Activated CD8-positive, alpha-beta memory T cell treated with anti-CD3 and anti-CD28 coated beads, Interleukin-2, amount 10 ng/mL, durations not matched to agents 7 days and 5 days (primary cell): ENCODE measurements around the gene CDC6. TPM values are rescaled to one million over a fixed set of nuclear protein-coding genes. Genes with fewer than 3 reads are reported as not detected.

Experiments
- ATAC-seq: fragments of 150-1000 bp; cut with Tn5 transposase; one replicate; pipeline ENCODE4 v1.10.0; 2021; ENCODE audit warnings: moderate library complexity
- CTCF ChIA-PET: fragments of 350-600 bp; sonication (Branson Sonifier 250); formaldehyde crosslinking; loops from one replicate; lab custom pipeline; 2021; ENCODE audit warnings: antibody characterized with exemption; lab: Charles Lee
- DNase-seq: peaks from one replicate; pipeline ENCODE4 v3.0.0-alpha.2; 2020
- H3K27ac Mint-ChIP-seq: one replicate; pipeline ENCODE4 v1.8.0; 2021; ENCODE audit warnings: mild to moderate bottlenecking, mixed read lengths
- H3K27me3 Mint-ChIP-seq: one replicate; pipeline ENCODE4 v1.8.0; 2021; ENCODE audit warnings: mixed read lengths
- H3K36me3 Mint-ChIP-seq: one replicate; pipeline ENCODE4 v1.8.0; 2021; ENCODE audit warnings: mild to moderate bottlenecking, mixed read lengths
- H3K4me1 Mint-ChIP-seq: one replicate; pipeline ENCODE4 v1.8.0; 2021; ENCODE audit warnings: mixed read lengths
- H3K4me3 Mint-ChIP-seq: one replicate; pipeline ENCODE4 v1.8.0; 2021; ENCODE audit warnings: mild to moderate bottlenecking, moderate library complexity, mixed read lengths
- H3K9me3 Mint-ChIP-seq: one replicate; pipeline ENCODE4 v1.8.0; 2022; ENCODE audit warnings: low read depth, mixed read lengths
- total RNA-seq, 2 experiments: library from RNA; stranded (reverse); gene quantifications; one replicate each; pipeline ENCODE4 v1.2.3, GENCODE V29; 2021

CDC6 gene
- total RNA-seq, 2 experiments from 2014 or later, result 109 to 111 TPM

DNA sequence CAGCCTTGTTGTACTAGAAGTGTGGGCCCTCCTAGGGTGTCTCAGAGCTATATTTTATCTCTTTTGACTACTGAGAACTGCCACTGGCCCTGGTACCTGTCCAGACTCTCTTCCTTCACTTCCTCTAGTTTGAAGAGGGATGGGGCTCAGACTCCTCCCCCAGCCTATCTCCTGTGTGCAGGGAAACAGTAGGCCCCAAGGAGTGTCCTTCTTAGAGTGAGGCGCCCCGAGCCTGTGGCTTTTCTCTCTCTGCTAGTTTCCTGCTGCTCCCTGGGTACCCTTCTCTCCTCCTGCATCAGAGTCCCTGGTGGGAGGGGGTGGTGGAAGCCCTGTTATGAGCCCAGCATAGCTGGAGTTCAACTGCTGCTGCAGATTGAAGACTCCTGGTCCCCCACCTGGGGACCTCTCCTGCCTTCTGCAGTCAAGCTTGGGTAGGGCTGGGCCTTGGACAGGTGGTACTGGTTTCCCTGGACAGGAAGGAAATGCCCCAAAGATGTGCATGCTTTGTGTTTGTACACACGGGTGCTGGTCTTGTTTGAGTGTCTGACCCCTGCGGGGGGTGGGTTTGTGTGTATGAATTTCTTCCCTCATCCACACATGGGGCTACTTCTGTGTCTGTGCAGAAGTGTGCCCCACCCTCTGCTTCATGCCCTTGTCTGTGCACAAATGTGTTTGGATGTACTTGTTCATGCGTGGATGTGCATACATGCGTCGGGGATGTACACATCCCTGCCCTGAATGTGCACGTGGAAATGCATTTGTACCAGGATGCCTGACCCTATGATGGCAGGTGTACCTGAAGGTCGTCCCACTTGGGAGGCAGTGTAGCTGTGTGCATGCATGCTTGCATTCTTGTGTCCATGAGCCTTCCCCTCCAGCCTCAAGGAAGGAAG, 28.2 kb downstream of the CDC6 start:
- CTCF ChIA-PET, result interaction anchor here (0.9 to 31.0 kb wide), 11 partner anchors 8 to 125 kb away, joined by 3 to 433 read pairs (median 7); partner anchors contain the start of genes GJD3 and RARA
- Mint-ChIP-seq H3K4me3 (no peak overlapping the region), H3K27ac (peak overlapping the region; percentile 43), H3K36me3 (peaks cover 2% of the 10 kb centered on the region), H3K27me3 (no peaks in the 10 kb centered on the region), H3K9me3 (no peaks in the 10 kb centered on the region), H3K4me1 (peaks cover 84% of the 10 kb centered on the region)
- ATAC-seq (no peak), DNase-seq (no peak)

DNA sequence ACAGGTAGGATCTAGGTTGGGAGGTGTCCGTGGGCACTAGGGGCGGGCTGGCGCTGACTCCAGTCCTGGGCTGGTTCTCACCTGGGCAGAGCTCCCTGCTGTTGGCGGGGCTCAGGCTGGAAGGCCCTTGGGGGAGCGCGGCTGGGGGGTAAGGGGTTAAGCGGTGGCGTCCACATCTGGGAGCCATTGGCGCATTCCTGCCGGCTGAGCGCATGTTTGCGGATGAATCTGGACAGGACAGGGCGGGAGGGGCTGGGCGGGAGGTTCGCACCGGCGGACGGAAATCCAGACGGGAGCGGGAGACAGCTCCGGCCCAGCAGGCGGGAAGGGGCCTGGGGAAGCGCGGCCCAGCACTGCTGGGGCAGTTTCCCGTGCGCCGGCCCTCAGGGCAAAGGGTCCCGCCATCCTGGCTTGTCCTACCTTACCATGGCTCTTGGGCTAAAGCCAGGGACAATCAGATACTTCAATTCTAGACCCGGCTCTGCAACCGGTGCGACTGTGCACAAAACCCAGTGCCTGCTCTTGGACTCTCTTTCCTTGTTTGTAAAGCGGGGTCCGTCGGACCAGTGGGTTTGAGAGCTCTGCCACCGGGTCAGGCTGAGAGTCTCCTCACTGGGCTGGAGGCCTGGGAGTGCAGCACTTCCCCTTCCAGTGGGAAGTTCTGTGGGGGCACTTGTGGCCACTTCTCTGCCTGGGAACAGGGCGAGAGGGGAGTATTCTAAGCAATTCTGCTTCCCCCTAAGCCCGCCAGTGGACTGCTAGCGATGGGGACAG, 29.1 kb downstream of the CDC6 start:
- H3K27me3 Mint-ChIP-seq, result no peaks in the 10 kb centered on the region
- ATAC-seq, result no peak
- no peaks in the 10 kb centered on the region for H3K9me3 Mint-ChIP-seq
- CTCF ChIA-PET, result interaction anchor here (0.9 to 31.0 kb wide), 16 partner anchors 9 to 281 kb away, joined by 3 to 433 read pairs (median 4); partner anchors contain the start of genes GJD3 and RARA
- no peak for DNase-seq
- H3K4me3 Mint-ChIP-seq, result peak overlapping the region; percentile 94
- peaks cover 3% of the 10 kb centered on the region for H3K36me3 Mint-ChIP-seq
- H3K27ac Mint-ChIP-seq, result no peak overlapping the region
- peaks cover 83% of the 10 kb centered on the region for H3K4me1 Mint-ChIP-seq

DNA sequence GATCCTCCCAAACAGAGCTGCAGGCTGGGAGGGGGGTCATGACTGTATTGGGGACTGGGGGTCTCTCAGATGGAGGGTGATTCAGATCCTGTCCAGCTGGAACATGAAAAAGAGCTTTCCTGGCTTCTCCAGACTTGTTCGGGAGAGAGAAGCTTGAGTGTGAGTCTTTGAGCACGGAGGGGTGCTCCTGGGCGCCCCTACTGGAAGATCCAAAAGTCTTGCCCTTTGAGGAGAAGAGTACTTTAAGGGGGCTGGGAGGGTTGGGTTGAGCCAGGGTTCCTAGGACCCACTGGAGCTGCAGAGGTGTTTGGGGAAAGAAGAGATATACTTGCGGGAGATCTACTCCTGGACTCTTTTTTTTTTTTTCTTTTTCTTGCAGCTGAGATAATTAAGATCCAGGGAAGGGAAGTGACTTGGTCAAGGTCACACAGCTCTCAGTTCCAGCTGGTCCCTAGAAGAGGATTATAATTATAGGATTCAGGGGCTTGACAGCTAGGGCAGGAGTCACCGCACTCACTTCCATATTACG, 29.7 kb downstream of the CDC6 start:
- Mint-ChIP-seq H3K4me3 (peak overlapping the region; percentile 94), H3K27ac (peak overlapping the region; percentile 88), H3K4me1 (peaks cover 82% of the 10 kb centered on the region), H3K36me3 (peaks cover 3% of the 10 kb centered on the region), H3K27me3 (no peaks in the 10 kb centered on the region), H3K9me3 (no peaks in the 10 kb centered on the region)
- peak; percentile 73 for DNase-seq
- ATAC-seq, result no peak
- CTCF ChIA-PET, result interaction anchor here (0.7 to 31.0 kb wide), 15 partner anchors 9 to 280 kb away, joined by 3 to 433 read pairs (median 5); partner anchors contain the start of gene RARA

DNA sequence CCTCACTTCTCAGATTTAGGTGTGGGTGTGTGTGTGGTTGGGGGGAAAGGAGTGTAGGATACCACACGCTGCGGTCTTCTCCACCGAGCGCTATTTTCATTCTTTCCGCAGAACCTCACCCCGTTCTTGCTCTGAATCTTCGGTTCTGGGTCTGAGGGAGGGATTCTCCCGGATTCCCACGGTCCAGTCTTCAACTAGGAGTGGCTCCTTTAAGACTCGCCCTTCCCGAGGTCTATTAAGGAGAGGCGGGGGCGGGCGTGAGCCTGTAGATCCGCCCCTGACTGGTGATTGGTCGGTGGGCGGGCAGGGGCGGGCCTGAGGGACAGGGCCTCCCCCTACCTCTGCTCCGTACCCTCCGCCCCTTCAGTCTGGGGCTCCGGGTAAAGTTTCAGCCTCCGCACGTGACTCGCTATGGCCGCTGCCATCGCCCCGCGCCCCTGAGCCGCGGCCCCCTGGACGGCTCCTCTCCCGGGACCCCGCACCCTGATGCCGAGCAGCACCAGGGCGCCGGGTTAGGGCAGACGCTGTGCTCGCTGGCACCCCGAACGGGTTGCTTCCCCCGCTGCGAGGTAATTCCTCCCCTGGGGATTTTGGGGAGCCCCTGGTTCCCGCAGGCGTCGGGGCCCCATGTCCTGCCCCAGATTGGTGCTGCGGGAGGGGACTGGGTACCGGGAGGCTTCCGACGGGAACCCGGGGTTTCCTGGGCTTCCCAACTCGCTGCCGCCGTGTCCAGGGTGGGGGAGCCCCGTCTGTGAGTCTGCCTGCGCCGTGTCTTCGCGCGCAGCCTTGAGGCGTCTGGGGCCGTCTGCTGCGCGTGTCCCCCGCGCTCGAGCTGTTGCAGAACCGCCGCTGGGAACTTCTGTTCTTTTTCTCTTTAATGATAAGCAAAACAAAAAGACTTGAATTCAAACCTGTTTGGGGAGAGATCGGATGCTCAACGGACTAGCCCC, 30.5 kb downstream of the CDC6 start:
- peak; percentile 77 for ATAC-seq
- peak; percentile 95 for DNase-seq
- Mint-ChIP-seq H3K27me3 (no peaks in the 10 kb centered on the region), H3K9me3 (no peaks in the 10 kb centered on the region), H3K4me3 (peak overlapping the region; percentile 94), H3K36me3 (peaks cover 3% of the 10 kb centered on the region), H3K27ac (peak overlapping the region; percentile 88), H3K4me1 (peaks cover 82% of the 10 kb centered on the region)
- CTCF ChIA-PET, result interaction anchor here (0.7 to 31.0 kb wide), 20 partner anchors 9 to 1330 kb away, joined by 3 to 433 read pairs (median 7); partner anchors contain the start of gene RARA

DNA sequence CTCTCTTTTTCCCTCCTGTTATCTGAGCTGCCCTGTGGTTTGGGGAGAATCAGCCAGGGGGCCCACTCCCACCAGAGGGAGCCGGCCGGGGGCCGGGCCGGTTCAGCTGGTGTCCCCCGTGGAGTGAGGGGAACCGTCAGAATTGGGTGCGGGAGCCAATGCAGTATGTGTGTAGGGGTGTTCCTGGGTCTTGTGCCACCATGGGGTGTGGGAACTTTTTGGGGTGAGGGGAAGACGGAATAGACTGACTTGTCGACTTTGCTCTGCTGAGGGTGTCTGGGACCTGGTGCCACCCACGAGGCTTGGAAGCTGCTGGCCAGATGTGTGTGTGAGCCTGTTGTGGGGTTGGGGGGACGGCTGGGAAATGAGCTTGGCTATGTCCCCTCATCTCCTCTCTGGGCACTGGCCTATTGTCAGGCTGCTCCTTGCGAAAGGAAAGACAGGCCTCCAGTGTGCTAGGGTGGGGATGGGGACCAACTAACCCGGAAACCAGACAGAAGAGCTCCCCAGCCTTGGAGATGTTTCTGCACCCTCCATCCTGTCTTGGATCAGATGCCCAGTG, 31.2 kb downstream of the CDC6 start:
- Mint-ChIP-seq H3K27me3 (no peaks in the 10 kb centered on the region), H3K4me3 (peak overlapping the region; percentile 94), H3K27ac (peak overlapping the region; percentile 88), H3K4me1 (peaks cover 82% of the 10 kb centered on the region), H3K9me3 (no peaks in the 10 kb centered on the region), H3K36me3 (peaks cover 3% of the 10 kb centered on the region)
- CTCF ChIA-PET, result interaction anchor here (0.8 to 4.6 kb wide), 9 partner anchors 8 to 1329 kb away, joined by 3 to 51 read pairs (median 12); no protein-coding TSS in a partner anchor
- ATAC-seq, result no peak
- peak; percentile 52 for DNase-seq

DNA sequence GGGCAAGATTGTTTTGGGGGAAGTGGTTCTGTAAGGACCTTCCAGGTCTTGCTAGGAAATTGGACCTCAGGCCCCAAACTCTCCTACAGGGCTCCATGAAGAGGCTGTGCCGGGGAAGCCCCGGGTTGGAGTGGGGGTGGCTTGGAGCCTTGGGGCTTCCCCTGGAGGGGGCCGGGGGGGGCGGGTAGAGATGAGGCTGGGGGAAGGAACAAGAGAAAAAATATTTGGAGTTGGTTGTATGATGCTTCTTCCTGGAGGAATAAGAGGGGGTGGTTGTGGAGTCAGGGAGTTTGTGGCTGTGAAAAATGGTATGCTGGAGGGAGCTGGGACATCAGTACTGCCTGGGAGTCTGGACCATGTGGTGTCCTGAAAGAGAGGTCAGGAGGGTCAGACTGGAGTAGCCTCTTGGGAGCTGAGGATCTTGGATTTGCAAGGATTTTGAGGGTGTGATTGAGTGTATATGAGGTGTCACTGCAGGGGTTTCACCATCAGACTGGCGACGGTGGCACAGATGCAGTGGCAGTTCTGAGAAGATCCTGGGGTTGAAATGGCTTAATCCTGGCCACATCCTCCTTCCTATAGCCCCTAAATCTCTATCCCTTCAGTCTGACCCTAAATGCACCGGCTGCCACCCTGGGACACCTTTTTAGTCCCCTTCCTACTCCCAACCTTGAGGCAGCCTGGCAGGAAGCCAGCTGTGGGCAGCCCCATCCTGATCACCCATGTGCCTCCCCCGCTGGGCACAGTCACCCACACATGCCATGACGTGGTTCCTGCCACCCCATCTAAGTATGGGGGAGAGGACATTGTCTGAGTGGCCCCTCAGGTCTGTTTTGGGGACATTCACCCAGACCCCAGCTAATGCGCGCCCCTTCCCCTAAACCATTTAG, 32.2 kb downstream of the CDC6 start:
- ATAC-seq, result no peak

DNA sequence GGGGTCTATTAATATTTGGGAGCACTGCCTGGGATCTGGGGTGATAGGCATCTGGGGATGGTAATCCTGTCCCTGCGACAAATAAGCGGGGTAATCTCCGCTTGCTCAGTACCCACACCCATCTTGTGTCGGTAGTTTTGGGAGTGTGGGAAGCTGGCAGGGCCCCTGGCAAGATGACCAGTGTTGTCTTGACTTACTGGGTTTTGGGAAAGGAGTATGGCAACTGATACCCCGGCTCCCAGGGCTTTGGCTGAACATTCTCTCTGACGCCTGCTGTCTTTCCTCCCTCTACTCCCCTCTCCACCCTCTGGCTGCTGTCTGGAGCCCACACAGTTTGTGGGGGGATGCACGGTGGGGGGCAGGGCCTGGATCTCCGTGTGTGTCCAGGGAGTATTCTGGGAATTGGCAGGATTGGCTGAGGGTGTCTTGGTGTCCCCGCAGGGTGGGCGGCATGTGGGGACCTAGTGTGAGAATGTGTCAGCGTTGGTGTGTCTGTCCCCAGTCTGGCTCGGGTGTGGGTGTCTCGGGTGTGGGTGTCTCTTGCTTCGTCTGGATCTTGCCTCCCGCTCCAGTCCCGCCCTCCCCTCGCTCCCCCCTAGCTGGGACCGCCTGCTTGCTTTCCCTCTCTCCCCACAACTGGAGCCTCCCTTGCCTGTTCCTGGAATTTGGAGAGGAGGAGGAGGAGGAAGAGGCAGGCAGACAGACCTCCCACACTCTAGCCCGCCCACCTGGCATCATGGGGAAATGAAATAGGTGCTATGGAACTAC, 33.3 kb downstream of the CDC6 start:
- H3K36me3 Mint-ChIP-seq, result peaks cover 3% of the 10 kb centered on the region
- ATAC-seq (no peak), DNase-seq (peak; percentile 62)
- H3K27ac Mint-ChIP-seq, result peak overlapping the region; percentile 97
- CTCF ChIA-PET, result interaction anchor here (0.6 to 3.5 kb wide), 6 partner anchors 17 to 245 kb away, joined by 4 to 18 read pairs (median 12); no protein-coding TSS in a partner anchor
- H3K9me3 Mint-ChIP-seq, result no peaks in the 10 kb centered on the region
- peaks cover 83% of the 10 kb centered on the region for H3K4me1 Mint-ChIP-seq
- H3K4me3 Mint-ChIP-seq, result peak overlapping the region; percentile 94
- no peaks in the 10 kb centered on the region for H3K27me3 Mint-ChIP-seq

More for the DNA sequence above, 32.2 kb downstream of the CDC6 start:
- Mint-ChIP-seq H3K4me3 (peak overlapping the region; percentile 94), H3K27ac (peak overlapping the region; percentile 97), H3K4me1 (peaks cover 82% of the 10 kb centered on the region), H3K9me3 (no peaks in the 10 kb centered on the region), H3K27me3 (no peaks in the 10 kb centered on the region), H3K36me3 (peaks cover 3% of the 10 kb centered on the region)
- CTCF ChIA-PET, result interaction anchor here (0.8 to 4.6 kb wide), 8 partner anchors 7 to 35 kb away, joined by 5 to 51 read pairs (median 14); no protein-coding TSS in a partner anchor
- DNase-seq, result peak; percentile 71

DNA sequence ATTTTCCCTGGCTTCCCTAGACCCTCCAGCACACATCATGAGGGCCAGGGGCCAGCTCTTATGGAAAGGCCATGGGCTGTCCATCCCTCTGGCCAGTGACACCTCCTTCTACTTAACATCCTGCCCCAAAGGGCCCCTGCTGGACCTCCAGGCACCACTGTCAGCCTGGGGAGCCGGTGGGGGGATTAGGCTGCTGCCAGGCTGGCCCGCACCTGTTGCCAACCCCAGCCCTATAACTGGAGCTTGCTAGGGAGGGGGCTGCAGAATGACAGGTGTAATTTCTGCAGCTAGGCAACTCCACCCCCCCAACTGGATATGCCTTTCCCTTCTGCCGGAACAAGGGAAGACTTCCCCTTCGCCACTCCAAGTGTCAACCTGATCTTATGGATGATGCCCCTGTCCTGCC, 33.8 kb downstream of the CDC6 start:
- H3K36me3 Mint-ChIP-seq, result peaks cover 3% of the 10 kb centered on the region
- peak overlapping the region; percentile 94 for H3K4me3 Mint-ChIP-seq
- peak overlapping the region; percentile 97 for H3K27ac Mint-ChIP-seq
- H3K4me1 Mint-ChIP-seq, result peaks cover 83% of the 10 kb centered on the region
- ATAC-seq, result no peak
- H3K9me3 Mint-ChIP-seq, result no peaks in the 10 kb centered on the region
- no peaks in the 10 kb centered on the region for H3K27me3 Mint-ChIP-seq
- CTCF ChIA-PET, result interaction anchor here (0.7 to 5.2 kb wide), 6 partner anchors 18 to 37 kb away, joined by 3 to 27 read pairs (median 8); no protein-coding TSS in a partner anchor
- DNase-seq, result no peak

DNA sequence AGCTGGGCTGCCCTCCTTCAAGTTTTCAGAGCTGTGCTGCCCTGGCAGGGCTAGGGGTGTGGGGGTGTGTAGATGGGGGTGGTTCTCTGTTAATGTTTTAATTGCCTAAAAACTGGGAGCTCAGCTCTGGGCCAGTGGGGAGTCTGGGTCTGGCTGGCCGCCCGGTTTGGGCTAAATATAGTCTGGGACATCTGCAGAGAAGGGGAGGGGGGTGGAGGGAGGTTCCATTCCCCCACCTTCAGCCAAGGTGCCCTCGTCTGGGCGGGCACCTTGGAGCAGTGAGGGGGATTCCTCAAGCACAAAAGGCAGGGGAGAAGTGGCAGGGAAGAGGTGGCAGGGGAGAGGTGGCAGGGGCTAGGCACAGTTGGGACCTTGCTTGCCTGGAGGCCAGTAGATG, 34.3 kb downstream of the CDC6 start:
- Mint-ChIP-seq H3K4me1 (peaks cover 87% of the 10 kb centered on the region), H3K4me3 (peak overlapping the region; percentile 94), H3K27ac (peak overlapping the region; percentile 97), H3K27me3 (no peaks in the 10 kb centered on the region), H3K36me3 (peaks cover 3% of the 10 kb centered on the region), H3K9me3 (no peaks in the 10 kb centered on the region)
- CTCF ChIA-PET, result interaction anchor here (0.7 to 5.2 kb wide), 7 partner anchors 9 to 36 kb away, joined by 3 to 27 read pairs (median 8); no protein-coding TSS in a partner anchor
- ATAC-seq (no peak), DNase-seq (no peak)
